ENCODE results near the gene FGG.

FGG gene

GRCh38 chr4:154577324-154577723 is 35.1 kb downstream of the FGG start:
- TF ChIP-seq, protein P1, sequence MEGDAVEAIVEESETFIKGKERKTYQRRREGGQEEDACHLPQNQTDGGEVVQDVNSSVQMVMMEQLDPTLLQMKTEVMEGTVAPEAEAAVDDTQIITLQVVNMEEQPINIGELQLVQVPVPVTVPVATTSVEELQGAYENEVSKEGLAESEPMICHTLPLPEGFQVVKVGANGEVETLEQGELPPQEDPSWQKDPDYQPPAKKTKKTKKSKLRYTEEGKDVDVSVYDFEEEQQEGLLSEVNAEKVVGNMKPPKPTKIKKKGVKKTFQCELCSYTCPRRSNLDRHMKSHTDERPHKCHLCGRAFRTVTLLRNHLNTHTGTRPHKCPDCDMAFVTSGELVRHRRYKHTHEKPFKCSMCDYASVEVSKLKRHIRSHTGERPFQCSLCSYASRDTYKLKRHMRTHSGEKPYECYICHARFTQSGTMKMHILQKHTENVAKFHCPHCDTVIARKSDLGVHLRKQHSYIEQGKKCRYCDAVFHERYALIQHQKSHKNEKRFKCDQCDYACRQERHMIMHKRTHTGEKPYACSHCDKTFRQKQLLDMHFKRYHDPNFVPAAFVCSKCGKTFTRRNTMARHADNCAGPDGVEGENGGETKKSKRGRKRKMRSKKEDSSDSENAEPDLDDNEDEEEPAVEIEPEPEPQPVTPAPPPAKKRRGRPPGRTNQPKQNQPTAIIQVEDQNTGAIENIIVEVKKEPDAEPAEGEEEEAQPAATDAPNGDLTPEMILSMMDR (IDR thresholded peaks at IDR 0.05): no peak
- TF ChIP-seq ZFX (IDR thresholded peaks at IDR 0.05; ENCODE audit: borderline replicate concordance): no peak
- no peak overlapping the region for H3K27ac ChIP-seq

- no peak overlapping the region for H3K27ac ChIP-seq
- TF ChIP-seq, protein P1 (IDR thresholded peaks at IDR 0.05): no peak
- no peak for TF ChIP-seq ZFX (IDR thresholded peaks at IDR 0.05; ENCODE audit: borderline replicate concordance)
Measured at GRCh38 chr4:154574311-154574710, 38.1 kb downstream of the FGG start.

GRCh38 chr4:154573190-154573870 is 39.1 kb downstream of the FGG start:
- TF ChIP-seq, protein P1 (IDR thresholded peaks at IDR 0.05): no peak
- TF ChIP-seq ZFX (IDR thresholded peaks at IDR 0.05; ENCODE audit: borderline replicate concordance): no peak
- no peak overlapping the region for H3K27ac ChIP-seq

GRCh38 chr4:154569584-154569983 is 42.9 kb downstream of the FGG start:
- TF ChIP-seq, protein P1 (IDR thresholded peaks at IDR 0.05): no peak
- no peak overlapping the region for H3K27ac ChIP-seq

GRCh38 chr4:154569028-154569427 is 43.4 kb downstream of the FGG start:
- no peak overlapping the region for H3K27ac ChIP-seq
- TF ChIP-seq ZFX (IDR thresholded peaks at IDR 0.05; ENCODE audit: borderline replicate concordance): no peak
- TF ChIP-seq, protein P1 (IDR thresholded peaks at IDR 0.05): no peak

DNA sequence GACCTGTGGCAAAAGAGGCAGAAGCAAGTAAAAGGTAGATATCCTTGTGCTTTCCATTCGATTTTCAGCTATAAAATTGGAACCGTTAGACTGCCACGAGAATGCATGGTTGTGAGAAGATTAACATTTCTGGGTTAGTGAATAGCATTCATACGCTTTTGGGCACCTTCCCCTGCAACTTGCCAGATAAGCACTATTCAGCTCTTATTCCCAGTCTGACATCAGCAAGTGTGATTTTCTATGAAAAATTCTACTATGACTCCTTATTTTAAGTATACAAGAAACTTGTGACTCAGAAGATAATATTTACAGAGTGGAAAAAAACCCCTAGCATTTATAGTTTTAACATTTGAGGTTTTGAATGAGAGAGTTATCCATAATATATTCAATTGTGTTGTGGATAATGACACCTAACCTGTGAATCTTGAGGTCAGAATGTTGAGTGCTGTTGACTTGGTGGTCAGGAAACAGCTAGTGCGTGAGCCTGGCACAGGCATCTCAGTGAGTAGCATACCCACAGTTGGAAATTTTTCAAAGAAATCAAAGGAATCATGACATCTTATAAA is 45.7 kb downstream of the FGG start:
- H3K27ac ChIP-seq: no peak overlapping the region
- TF ChIP-seq ZFX (IDR thresholded peaks at IDR 0.05; ENCODE audit: borderline replicate concordance): no peak
- TF ChIP-seq, protein P1 (IDR thresholded peaks at IDR 0.05): no peak

- TF ChIP-seq, protein P1 (IDR thresholded peaks at IDR 0.05): no peak
- TF ChIP-seq ZFX (IDR thresholded peaks at IDR 0.05; ENCODE audit: borderline replicate concordance): no peak
- no peak overlapping the region for H3K27ac ChIP-seq
Measured at GRCh38 chr4:154565704-154566103, 46.8 kb downstream of the FGG start.

Data from 22Rv1 (cell line).